ENCODE data around the gene NUP58. TPM values are rescaled to one million over a fixed set of nuclear protein-coding genes. Genes with fewer than 3 reads are reported as not detected.

Gene NUP58, protein sequence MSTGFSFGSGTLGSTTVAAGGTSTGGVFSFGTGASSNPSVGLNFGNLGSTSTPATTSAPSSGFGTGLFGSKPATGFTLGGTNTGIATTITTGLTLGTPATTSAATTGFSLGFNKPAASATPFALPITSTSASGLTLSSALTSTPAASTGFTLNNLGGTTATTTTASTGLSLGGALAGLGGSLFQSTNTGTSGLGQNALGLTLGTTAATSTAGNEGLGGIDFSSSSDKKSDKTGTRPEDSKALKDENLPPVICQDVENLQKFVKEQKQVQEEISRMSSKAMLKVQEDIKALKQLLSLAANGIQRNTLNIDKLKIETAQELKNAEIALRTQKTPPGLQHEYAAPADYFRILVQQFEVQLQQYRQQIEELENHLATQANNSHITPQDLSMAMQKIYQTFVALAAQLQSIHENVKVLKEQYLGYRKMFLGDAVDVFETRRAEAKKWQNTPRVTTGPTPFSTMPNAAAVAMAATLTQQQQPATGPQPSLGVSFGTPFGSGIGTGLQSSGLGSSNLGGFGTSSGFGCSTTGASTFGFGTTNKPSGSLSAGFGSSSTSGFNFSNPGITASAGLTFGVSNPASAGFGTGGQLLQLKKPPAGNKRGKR
- 41.0 and 46.3 TPM in 2 replicates for total RNA-seq

DNA sequence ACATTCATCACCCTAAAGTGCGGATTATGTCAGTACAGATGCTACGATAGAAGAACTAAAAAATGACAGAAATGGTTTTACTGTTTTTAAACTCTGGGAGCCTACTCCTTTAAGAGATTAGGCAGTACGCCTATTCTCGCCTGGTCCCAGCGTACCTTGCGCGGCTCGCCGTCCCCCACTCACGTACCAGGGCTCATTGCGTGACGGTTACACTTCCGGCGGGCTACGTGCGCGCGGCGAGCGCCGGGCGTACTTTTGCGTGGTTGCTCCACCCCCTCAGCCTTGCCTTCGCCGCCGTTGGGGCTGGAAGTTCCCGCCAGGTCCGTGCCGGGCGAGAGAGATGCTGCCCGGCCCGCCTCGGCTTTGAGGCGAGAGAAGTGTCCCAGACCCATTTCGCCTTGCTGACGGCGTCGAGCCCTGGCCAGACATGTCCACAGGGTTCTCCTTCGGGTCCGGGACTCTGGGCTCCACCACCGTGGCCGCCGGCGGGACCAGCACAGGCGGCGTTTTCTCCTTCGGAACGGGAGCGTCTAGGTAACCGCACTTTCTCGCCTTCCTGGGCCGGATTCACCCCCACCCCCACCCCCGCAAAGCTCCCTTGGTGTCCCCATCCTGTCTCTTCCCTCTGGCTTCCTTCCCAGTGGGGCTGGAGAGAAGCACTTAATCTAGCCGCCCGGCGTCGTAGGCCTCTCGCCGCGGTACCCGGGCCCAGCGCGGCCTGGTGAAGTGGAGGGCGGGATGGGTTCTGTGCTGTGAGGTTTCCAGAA lies at the start of gene NUP58:
Gene NUP58, plus strand, starts transcription at position 279 of the 767 bp plus-strand sequence. Its CDS starts 149 bp downstream, at position 428.
- DNase-seq (ENCODE audit: insufficient read length, low spot score, missing footprints), result peak; percentile 95
- peaks cover 50% of the 10 kb centered on the region for H3K79me2 ChIP-seq (ENCODE audit: insufficient read depth, low read length)
- TF ChIP-seq, protein P1, sequence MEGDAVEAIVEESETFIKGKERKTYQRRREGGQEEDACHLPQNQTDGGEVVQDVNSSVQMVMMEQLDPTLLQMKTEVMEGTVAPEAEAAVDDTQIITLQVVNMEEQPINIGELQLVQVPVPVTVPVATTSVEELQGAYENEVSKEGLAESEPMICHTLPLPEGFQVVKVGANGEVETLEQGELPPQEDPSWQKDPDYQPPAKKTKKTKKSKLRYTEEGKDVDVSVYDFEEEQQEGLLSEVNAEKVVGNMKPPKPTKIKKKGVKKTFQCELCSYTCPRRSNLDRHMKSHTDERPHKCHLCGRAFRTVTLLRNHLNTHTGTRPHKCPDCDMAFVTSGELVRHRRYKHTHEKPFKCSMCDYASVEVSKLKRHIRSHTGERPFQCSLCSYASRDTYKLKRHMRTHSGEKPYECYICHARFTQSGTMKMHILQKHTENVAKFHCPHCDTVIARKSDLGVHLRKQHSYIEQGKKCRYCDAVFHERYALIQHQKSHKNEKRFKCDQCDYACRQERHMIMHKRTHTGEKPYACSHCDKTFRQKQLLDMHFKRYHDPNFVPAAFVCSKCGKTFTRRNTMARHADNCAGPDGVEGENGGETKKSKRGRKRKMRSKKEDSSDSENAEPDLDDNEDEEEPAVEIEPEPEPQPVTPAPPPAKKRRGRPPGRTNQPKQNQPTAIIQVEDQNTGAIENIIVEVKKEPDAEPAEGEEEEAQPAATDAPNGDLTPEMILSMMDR (IDR thresholded peaks at IDR 0.05; ENCODE audit: extremely low read depth, low read depth, low read length), result no peak
- H3K4me3 ChIP-seq (ENCODE audit: insufficient read depth, low read length), result peak within 1 kb of the TSS; percentile 96
- H3K27me3 ChIP-seq (ENCODE audit: insufficient read depth, low read length), result peaks cover 7% of the 10 kb centered on the region
- peak within 1 kb of the TSS; percentile 96 for H2AFZ ChIP-seq (ENCODE audit: low read length)
- peaks cover 18% of the 10 kb centered on the region for H3K36me3 ChIP-seq (ENCODE audit: insufficient read depth, low read length)
- peaks cover 12% of the 10 kb centered on the region for H4K20me1 ChIP-seq (ENCODE audit: insufficient read depth, low read length)
- H3K27ac ChIP-seq (ENCODE audit: low read depth, low read length), result peak within 1 kb of the TSS; percentile 96
- no peaks in the 10 kb centered on the region for H3K9me3 ChIP-seq (ENCODE audit: low read depth, low read length)
- peaks cover 8% of the 10 kb centered on the region for H3K4me1 ChIP-seq (ENCODE audit: insufficient read depth, low read length)
- peak within 1 kb of the TSS; percentile 93 for H3K4me2 ChIP-seq (ENCODE audit: insufficient read depth, low read length)

DNA sequence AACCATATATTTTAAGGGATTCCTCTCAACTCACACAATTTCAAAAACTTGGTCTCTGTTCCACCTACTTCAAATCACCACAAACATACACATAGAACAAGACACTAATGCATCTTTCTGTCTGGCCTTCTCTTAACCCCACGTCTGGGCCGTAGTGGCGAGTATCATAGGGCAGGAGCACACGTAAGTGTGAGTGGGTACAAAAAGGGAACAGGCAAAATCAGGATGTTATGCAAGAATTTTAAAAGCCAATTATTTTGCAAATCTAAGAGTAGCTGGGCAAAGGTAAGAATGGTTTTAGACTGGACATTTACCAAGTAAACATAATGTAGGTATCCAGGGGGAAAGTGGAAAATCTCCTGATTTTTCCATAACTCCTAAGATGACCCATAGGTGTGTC lies 49.2 kb upstream of the NUP58 start:
- Histone ChIP-seq H2AFZ (ENCODE audit: low read length) (no peak overlapping the region), H3K4me3 (ENCODE audit: insufficient read depth, low read length) (no peak overlapping the region), H3K27ac (ENCODE audit: low read depth, low read length) (no peak overlapping the region), H3K4me2 (ENCODE audit: insufficient read depth, low read length) (no peak overlapping the region), H3K4me1 (ENCODE audit: insufficient read depth, low read length) (peaks cover 6% of the 10 kb centered on the region), H4K20me1 (ENCODE audit: insufficient read depth, low read length) (no peaks in the 10 kb centered on the region), H3K27me3 (ENCODE audit: insufficient read depth, low read length) (no peaks in the 10 kb centered on the region), H3K79me2 (ENCODE audit: insufficient read depth, low read length) (no peaks in the 10 kb centered on the region), H3K9me3 (ENCODE audit: low read depth, low read length) (no peaks in the 10 kb centered on the region), H3K36me3 (ENCODE audit: insufficient read depth, low read length) (peaks cover 22% of the 10 kb centered on the region)
- TF ChIP-seq, protein P1 (IDR thresholded peaks at IDR 0.05; ENCODE audit: extremely low read depth, low read depth, low read length), result no peak
- DNase-seq (ENCODE audit: insufficient read length, low spot score, missing footprints), result no peak

DNA sequence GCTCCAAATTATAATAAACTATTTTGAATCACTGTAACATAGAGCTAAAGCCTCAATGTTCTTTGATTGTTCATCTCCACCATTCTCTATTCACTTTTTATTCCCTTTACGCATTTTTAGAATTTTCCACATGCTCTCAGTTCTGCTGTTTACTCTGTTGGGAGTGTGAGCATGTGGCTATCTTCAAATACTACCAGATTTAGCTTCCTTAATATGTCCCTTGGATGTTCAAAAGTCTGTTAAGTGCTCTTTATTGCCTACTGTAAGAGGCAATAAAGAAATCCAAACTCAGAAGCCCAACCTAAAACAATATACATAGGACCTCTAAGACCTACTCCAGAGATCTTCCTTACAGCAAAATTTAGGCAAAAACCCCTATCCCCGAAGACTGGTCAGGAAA lies 48.7 kb upstream of the NUP58 start:
- no peak overlapping the region for H2AFZ ChIP-seq (ENCODE audit: low read length)
- H3K9me3 ChIP-seq (ENCODE audit: low read depth, low read length), result no peaks in the 10 kb centered on the region
- H3K4me1 ChIP-seq (ENCODE audit: insufficient read depth, low read length), result peaks cover 6% of the 10 kb centered on the region
- TF ChIP-seq, protein P1 (IDR thresholded peaks at IDR 0.05; ENCODE audit: extremely low read depth, low read depth, low read length), result no peak
- H3K4me3 ChIP-seq (ENCODE audit: insufficient read depth, low read length), result no peak overlapping the region
- no peak overlapping the region for H3K4me2 ChIP-seq (ENCODE audit: insufficient read depth, low read length)
- no peaks in the 10 kb centered on the region for H4K20me1 ChIP-seq (ENCODE audit: insufficient read depth, low read length)
- H3K36me3 ChIP-seq (ENCODE audit: insufficient read depth, low read length), result peaks cover 26% of the 10 kb centered on the region
- DNase-seq (ENCODE audit: insufficient read length, low spot score, missing footprints), result no peak
- no peaks in the 10 kb centered on the region for H3K79me2 ChIP-seq (ENCODE audit: insufficient read depth, low read length)
- H3K27ac ChIP-seq (ENCODE audit: low read depth, low read length), result no peak overlapping the region
- H3K27me3 ChIP-seq (ENCODE audit: insufficient read depth, low read length), result no peaks in the 10 kb centered on the region

All from osteoblast (primary cell).